ENCODE measurements around the gene NGFR. TPM values are rescaled to one million over a fixed set of nuclear protein-coding genes. Genes with fewer than 3 reads are reported as not detected.

The NGFR gene
- total RNA-seq (2021) (0.11 TPM in 1 of 2 replicates, not detected in the other), Bru-seq, nascent RNA (percentile 4 among the genes with signal in this experiment), BruChase-seq, experiment 1, labeled RNA remaining after a 2-hour chase (percentile 6 among the genes with signal in this experiment), BruChase-seq, experiment 2, labeled RNA remaining after a 6-hour chase (percentile 5 among the genes with signal in this experiment)
- long read RNA-seq: 0 reads

- peaks cover 62% of the 10 kb centered on the region for H3K27me3 ChIP-seq (ENCODE audit: insufficient read depth, low read depth)
- POLR2A ChIA-PET (ENCODE audit: unreplicated experiment): no interaction called here
Measured at GRCh38 chr17:49494986-49495841, at the start of gene NGFR. TSS of gene NGFR (plus strand) at chr17:49495293. CDS start at chr17:49495418, 125 bp downstream.

DNA sequence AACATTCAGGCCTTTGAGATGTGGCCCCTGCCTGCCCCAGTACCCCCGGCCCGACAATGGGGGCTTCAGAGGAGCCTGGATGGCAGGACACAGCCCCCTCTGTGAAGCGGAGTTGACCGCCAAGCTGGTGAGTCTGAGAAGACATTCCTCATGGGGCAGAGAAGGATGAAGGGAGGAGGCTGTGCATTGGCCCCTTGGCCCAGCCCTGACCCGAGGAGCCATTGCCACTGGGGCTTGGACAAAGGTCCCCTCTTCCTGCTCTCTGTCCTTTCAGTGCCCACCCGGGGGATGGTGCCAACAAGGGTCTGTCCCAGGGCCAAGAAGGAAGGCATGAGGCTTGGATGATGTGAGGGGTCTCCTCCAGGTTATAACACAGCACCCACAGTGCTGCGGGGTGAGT lies 49.5 kb upstream of the NGFR start:
- no peaks in the 10 kb centered on the region for H4K20me1 ChIP-seq (ENCODE audit: insufficient read depth)
- H3F3A ChIP-seq (ENCODE audit: insufficient read depth, low read depth): no peaks in the 10 kb centered on the region
- TF ChIP-seq, protein P1, sequence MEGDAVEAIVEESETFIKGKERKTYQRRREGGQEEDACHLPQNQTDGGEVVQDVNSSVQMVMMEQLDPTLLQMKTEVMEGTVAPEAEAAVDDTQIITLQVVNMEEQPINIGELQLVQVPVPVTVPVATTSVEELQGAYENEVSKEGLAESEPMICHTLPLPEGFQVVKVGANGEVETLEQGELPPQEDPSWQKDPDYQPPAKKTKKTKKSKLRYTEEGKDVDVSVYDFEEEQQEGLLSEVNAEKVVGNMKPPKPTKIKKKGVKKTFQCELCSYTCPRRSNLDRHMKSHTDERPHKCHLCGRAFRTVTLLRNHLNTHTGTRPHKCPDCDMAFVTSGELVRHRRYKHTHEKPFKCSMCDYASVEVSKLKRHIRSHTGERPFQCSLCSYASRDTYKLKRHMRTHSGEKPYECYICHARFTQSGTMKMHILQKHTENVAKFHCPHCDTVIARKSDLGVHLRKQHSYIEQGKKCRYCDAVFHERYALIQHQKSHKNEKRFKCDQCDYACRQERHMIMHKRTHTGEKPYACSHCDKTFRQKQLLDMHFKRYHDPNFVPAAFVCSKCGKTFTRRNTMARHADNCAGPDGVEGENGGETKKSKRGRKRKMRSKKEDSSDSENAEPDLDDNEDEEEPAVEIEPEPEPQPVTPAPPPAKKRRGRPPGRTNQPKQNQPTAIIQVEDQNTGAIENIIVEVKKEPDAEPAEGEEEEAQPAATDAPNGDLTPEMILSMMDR (conservative IDR thresholded peaks at IDR 0.05): no peak
- no peak for TF ChIP-seq EZH2 (IDR thresholded peaks at IDR 0.05; ENCODE audit: low read depth)
- no peaks in the 10 kb centered on the region for H3K36me3 ChIP-seq (ENCODE audit: low read depth)
- H3K4me1 ChIP-seq (replicated peaks; ENCODE audit: insufficient read depth): no peaks in the 10 kb centered on the region
- no peaks in the 10 kb centered on the region for H3K79me2 ChIP-seq (ENCODE audit: low read depth)
- BruUV-seq (replicated peaks): no TSS peak
- no peak overlapping the region for H3K4me3 ChIP-seq
- ChIA-PET POLR2A (ENCODE audit: unreplicated experiment) (no interaction called here), CTCF (no interaction called here)
- no peak overlapping the region for H3K27ac ChIP-seq
- H3K9me2 ChIP-seq (ENCODE audit: insufficient read depth): no peaks in the 10 kb centered on the region
- no peak overlapping the region for H2AFZ ChIP-seq
- intact Hi-C loops (cut with micrococcal nuclease; ENCODE audit: unreplicated experiment): no loop called here
- no peaks in the 10 kb centered on the region for H3K9me3 ChIP-seq (ENCODE audit: insufficient read depth, low read depth)
- H3K4me2 ChIP-seq: no peak overlapping the region
- H3K27me3 ChIP-seq (ENCODE audit: insufficient read depth, low read depth): peaks cover 59% of the 10 kb centered on the region
- no peak for DNase-seq

More at GRCh38 chr17:49494986-49495841, at the start of gene NGFR:
- CTCF ChIA-PET: no interaction called here
- no TSS peak for BruUV-seq (replicated peaks)
- no peaks in the 10 kb centered on the region for H3K36me3 ChIP-seq (ENCODE audit: low read depth)
- intact Hi-C loops (cut with micrococcal nuclease; ENCODE audit: unreplicated experiment): no loop called here
- H3K9me2 ChIP-seq (ENCODE audit: insufficient read depth): no peaks in the 10 kb centered on the region
- H4K20me1 ChIP-seq (ENCODE audit: insufficient read depth): no peaks in the 10 kb centered on the region
- no peak within 1 kb of the TSS for H2AFZ ChIP-seq
- H3K9me3 ChIP-seq (ENCODE audit: insufficient read depth, low read depth): no peaks in the 10 kb centered on the region
- no peak for TF ChIP-seq EZH2 (IDR thresholded peaks at IDR 0.05; ENCODE audit: low read depth)
- TF ChIP-seq, protein P1 (conservative IDR thresholded peaks at IDR 0.05): no peak
- H3K4me1 ChIP-seq (replicated peaks; ENCODE audit: insufficient read depth): no peaks in the 10 kb centered on the region
- H3K4me3 ChIP-seq: no peak within 1 kb of the TSS
- peak within 1 kb of the TSS; percentile 26; the same call in 1 of the 2 replicates for H3K4me2 ChIP-seq
- no peaks in the 10 kb centered on the region for H3K79me2 ChIP-seq (ENCODE audit: low read depth)
- no peaks in the 10 kb centered on the region for H3F3A ChIP-seq (ENCODE audit: insufficient read depth, low read depth)
- DNase-seq: peak in 1 of 2 experiments; percentile 27
- H3K27ac ChIP-seq: no peak within 1 kb of the TSS

GRCh38 chr17:49447628-49448302 lies 47.3 kb upstream of the NGFR start:
- Histone ChIP-seq H3K36me3 (ENCODE audit: low read depth) (no peaks in the 10 kb centered on the region), H3K4me2 (no peak overlapping the region), H3K9me2 (ENCODE audit: insufficient read depth) (no peaks in the 10 kb centered on the region), H3K27me3 (ENCODE audit: insufficient read depth, low read depth) (peaks cover 45% of the 10 kb centered on the region), H3K9me3 (ENCODE audit: insufficient read depth, low read depth) (no peaks in the 10 kb centered on the region), H3K4me3 (no peak overlapping the region), H3K79me2 (ENCODE audit: low read depth) (no peaks in the 10 kb centered on the region), H3K4me1 (replicated peaks; ENCODE audit: insufficient read depth) (no peaks in the 10 kb centered on the region), H3K27ac (no peak overlapping the region), H3F3A (ENCODE audit: insufficient read depth, low read depth) (no peaks in the 10 kb centered on the region), H4K20me1 (ENCODE audit: insufficient read depth) (no peaks in the 10 kb centered on the region), H2AFZ (no peak overlapping the region)
- DNase-seq: no peak
- intact Hi-C loops (cut with micrococcal nuclease; ENCODE audit: unreplicated experiment): no loop called here
- ChIA-PET POLR2A (ENCODE audit: unreplicated experiment) (interaction anchor here (0.7 kb wide), 1 partner anchor 10 kb away, joined by 8 read pairs; no protein-coding TSS in a partner anchor), CTCF (no interaction called here)
- BruUV-seq (replicated peaks): no TSS peak
- no peak for TF ChIP-seq EZH2 (IDR thresholded peaks at IDR 0.05; ENCODE audit: low read depth)
- TF ChIP-seq, protein P1 (conservative IDR thresholded peaks at IDR 0.05): no peak
